HEK293 (cell line): ENCODE results near the gene PRR15.

Experiments
- CTCF ChIA-PET: fragments of 350-600 bp; formaldehyde crosslinking; extraction: SDS; loops from one replicate; lab custom pipeline; 2021; ENCODE audit warnings: antibody characterized with exemption; lab: Yijun Ruan, JAX
- POLR2A ChIA-PET: fragments of 300-600 bp; formaldehyde crosslinking; extraction: SDS; loops from one replicate; lab custom pipeline; 2020; ENCODE audit warnings: antibody characterized with exemption, inconsistent platforms; lab: Yijun Ruan, JAX
- H3K27ac ChIP-seq: fragments of 200-500 bp; sonication (Bioruptor generic); 2 replicates; pipeline ENCODE4 v1.5.1; 2014; ENCODE audit warnings: low read depth, low read length, control low read depth, inconsistent platforms; ENCODE audit errors: extremely low read depth
- H3K36me3 ChIP-seq, 2 experiments: fragments of 200-500 bp in 1 of 2; sonication (Bioruptor generic) in 1 of 2; 1 replicate in 1 of 2; 2 replicates in 1 of 2; pipeline ENCODE4 v1.5.1; 2014 to 2017; ENCODE audit warnings: inconsistent platforms in 2 of 2, low read length in 2 of 2; ENCODE audit not compliant: control insufficient read depth in 2 of 2, insufficient read depth in 1 of 2
- H3K4me1 ChIP-seq: fragments of 200-500 bp; sonication (Bioruptor generic); 2 replicates; pipeline ENCODE4 v1.5.1; 2014; ENCODE audit warnings: mild to moderate bottlenecking, low read length, inconsistent platforms; ENCODE audit not compliant: control insufficient read depth, insufficient read depth
- H3K4me3 ChIP-seq: 2 replicates; pipeline ENCODE4 v1.5.1; 2011; ENCODE audit warnings: low read depth, mild to moderate bottlenecking, control low read depth, low read length, moderate library complexity
- H3K9me3 ChIP-seq: fragments of 200-500 bp; sonication (Bioruptor generic); 2 replicates; pipeline ENCODE4 v1.5.1; 2014; ENCODE audit warnings: low read depth, low read length, inconsistent platforms; ENCODE audit not compliant: control insufficient read depth, insufficient read depth
- GLIS2 ChIP-seq: fragments of 450-650 bp; formaldehyde crosslinking; IDR thresholded peaks from 2 replicates; pipeline ENCODE4 v1.5.1; 2016; ENCODE audit warnings: missing biosample characterization, missing genetic modification characterization
- HOXA7 ChIP-seq: sonication (generic); formaldehyde crosslinking; IDR thresholded peaks from 2 replicates; pipeline ENCODE4 v1.8.1; 2022; ENCODE audit warnings: missing genetic modification reagents, borderline replicate concordance
- HOXD13 ChIP-seq: sonication (generic); formaldehyde crosslinking; IDR thresholded peaks from 2 replicates; pipeline ENCODE4 v1.8.0; 2022; ENCODE audit warnings: missing genetic modification reagents, borderline replicate concordance
- KLF1 ChIP-seq: fragments of 450-650 bp; formaldehyde crosslinking; IDR thresholded peaks from 2 replicates; pipeline ENCODE4 v1.5.1; 2016; ENCODE audit warnings: missing biosample characterization, missing genetic modification characterization
- SP2 ChIP-seq: fragments of 450-650 bp; formaldehyde crosslinking; IDR thresholded peaks from 2 replicates; pipeline ENCODE4 v1.5.1; 2016; ENCODE audit warnings: missing biosample characterization, missing genetic modification characterization
- ZBTB17 ChIP-seq: fragments of 450-650 bp; formaldehyde crosslinking; IDR thresholded peaks from 2 replicates; pipeline ENCODE4 v1.5.1; 2016; ENCODE audit warnings: missing biosample characterization, missing genetic modification characterization
- ZBTB20 ChIP-seq: fragments of 450-650 bp; formaldehyde crosslinking; IDR thresholded peaks from 2 replicates; pipeline ENCODE4 v1.5.1; 2016; ENCODE audit warnings: missing biosample characterization, missing genetic modification characterization
- ZBTB26 ChIP-seq: fragments of 450-650 bp; formaldehyde crosslinking; optimal IDR thresholded peaks from 2 replicates; pipeline ENCODE3; 2016; ENCODE audit warnings: missing biosample characterization, mild to moderate bottlenecking, missing genetic modification characterization
- ZBTB8A ChIP-seq: fragments of 450-650 bp; formaldehyde crosslinking; IDR thresholded peaks from 2 replicates; pipeline ENCODE4 v1.5.1; 2016; ENCODE audit warnings: missing biosample characterization, missing genetic modification characterization
- ZFHX2 ChIP-seq: fragments of 450-650 bp; formaldehyde crosslinking; conservative IDR thresholded peaks from 2 replicates; pipeline ENCODE4 v1.5.1; 2016; ENCODE audit warnings: missing biosample characterization, missing genetic modification characterization
- ZNF174 ChIP-seq: fragments of 450-650 bp; formaldehyde crosslinking; IDR thresholded peaks from 2 replicates; pipeline ENCODE4 v1.5.0; 2017; ENCODE audit warnings: missing biosample characterization, mild to moderate bottlenecking, missing genetic modification characterization
- ZNF23 ChIP-seq: fragments of 450-650 bp; formaldehyde crosslinking; IDR thresholded peaks from 2 replicates; pipeline ENCODE4 v1.5.1; 2016; ENCODE audit warnings: missing biosample characterization, missing genetic modification characterization, borderline replicate concordance
- ZNF292 ChIP-seq: fragments of 450-650 bp; formaldehyde crosslinking; IDR thresholded peaks from 2 replicates; pipeline ENCODE4 v1.5.1; 2016; ENCODE audit warnings: low read depth, missing biosample characterization, missing genetic modification characterization, borderline replicate concordance
- ZNF335 ChIP-seq: fragments of 450-650 bp; formaldehyde crosslinking; conservative IDR thresholded peaks from 2 replicates; pipeline ENCODE4 v1.5.1; 2016; ENCODE audit warnings: missing biosample characterization, missing genetic modification characterization
- ZNF341 ChIP-seq: fragments of 450-650 bp; formaldehyde crosslinking; IDR thresholded peaks from 2 replicates; pipeline ENCODE4; 2016; ENCODE audit warnings: low read depth, missing biosample characterization, missing genetic modification characterization
- ZNF391 ChIP-seq: fragments of 450-650 bp; formaldehyde crosslinking; IDR thresholded peaks from 2 replicates; pipeline ENCODE4 v1.5.1; 2016; ENCODE audit warnings: low read depth, missing biosample characterization, missing genetic modification characterization, borderline replicate concordance
- ZNF449 ChIP-seq: fragments of 450-650 bp; formaldehyde crosslinking; IDR thresholded peaks from 2 replicates; pipeline ENCODE4 v1.5.1; 2017; ENCODE audit warnings: missing biosample characterization, mild to moderate bottlenecking, missing genetic modification characterization, moderate library complexity
- ZNF518A ChIP-seq: fragments of 450-650 bp; formaldehyde crosslinking; conservative IDR thresholded peaks from 2 replicates; pipeline ENCODE4 v1.5.1; 2016; ENCODE audit warnings: low read depth, missing biosample characterization, missing genetic modification characterization
- ZNF529 ChIP-seq: fragments of 450-650 bp; formaldehyde crosslinking; IDR thresholded peaks from 2 replicates; pipeline ENCODE4 v1.5.1; 2017; ENCODE audit warnings: missing genetic modification characterization, missing biosample characterization; ENCODE audit not compliant: insufficient replicate concordance
- ZNF549 ChIP-seq: fragments of 450-650 bp; IDR thresholded peaks from 2 replicates; pipeline ENCODE4 v1.5.1; 2018; ENCODE audit warnings: missing biosample characterization, missing genetic modification characterization, mild to moderate bottlenecking, inconsistent platforms, moderate library complexity
- ZNF561 ChIP-seq: fragments of 450-650 bp; IDR thresholded peaks from 2 replicates; pipeline ENCODE4 v1.5.1; 2018; ENCODE audit warnings: missing biosample characterization, missing genetic modification characterization, borderline replicate concordance
- ZNF585B ChIP-seq: fragments of 450-650 bp; formaldehyde crosslinking; IDR thresholded peaks from 2 replicates; pipeline ENCODE4 v1.5.1; 2016; ENCODE audit warnings: missing biosample characterization, missing genetic modification characterization
- ZNF596 ChIP-seq: fragments of 450-650 bp; IDR thresholded peaks from 2 replicates; pipeline ENCODE4 v1.5.0; 2018; ENCODE audit warnings: missing biosample characterization, mild to moderate bottlenecking, missing genetic modification characterization, moderate library complexity
- ZNF629 ChIP-seq: fragments of 450-650 bp; formaldehyde crosslinking; IDR thresholded peaks from 2 replicates; pipeline ENCODE4 v1.5.1; 2017; ENCODE audit warnings: missing biosample characterization, missing genetic modification characterization
- ZSCAN23 ChIP-seq: fragments of 450-650 bp; formaldehyde crosslinking; IDR thresholded peaks from 2 replicates; pipeline ENCODE4 v1.5.1; 2016; ENCODE audit warnings: missing biosample characterization, missing genetic modification characterization

The PRR15 gene

GRCh38 chr7:29564496-29565223 is 1.0 kb downstream of the PRR15 start (continued):
- TF ChIP-seq ZNF449 (tag by site-specific recombination) = 0 out of 2 replicates have a peak, but pooled peaks have one; percentile 20
- TF ChIP-seq ZNF23 = no peak
- TF ChIP-seq ZSCAN23 (tag by site-specific recombination) = no peak
- TF ChIP-seq ZNF335 (tag by site-specific recombination) = peak; percentile 66
- peak; percentile 29 for TF ChIP-seq ZBTB26 (tag by site-specific recombination)
- TF ChIP-seq ZNF341 (tag by site-specific recombination) = peak; percentile 85
- peak; percentile 43 for TF ChIP-seq GLIS2
- no peak for TF ChIP-seq HOXD13 (CRISPR knock-in tag)
- peak; percentile 27; the same call in 1 of the 2 replicates for TF ChIP-seq ZBTB8A (tag by site-specific recombination)
- TF ChIP-seq ZNF561 (tag by site-specific recombination) = peak; percentile 41; the same call in 1 of the 2 replicates
- TF ChIP-seq ZNF174 (tag by site-specific recombination) = no peak
- peak; percentile 80 for TF ChIP-seq SP2
- TF ChIP-seq ZNF292 (tag by site-specific recombination) = no peak
- TF ChIP-seq, all 188 proteins: peak for 23

GRCh38 chr7:29565224-29565630 is 1.6 kb downstream of the PRR15 start:
- CTCF ChIA-PET = interaction anchor here (0.6 to 0.9 kb wide), 3 partner anchors 43 to 420 kb away, joined by 3 read pairs; no protein-coding TSS in a partner anchor

GRCh38 chr7:29565634-29565981 is 2.0 kb downstream of the PRR15 start:
- POLR2A ChIA-PET = no interaction called here
- H3K36me3 ChIP-seq = no peaks in the 10 kb centered on the region
- peaks cover 4% of the 10 kb centered on the region for H3K4me1 ChIP-seq
- no peak overlapping the region for H3K4me3 ChIP-seq
- CTCF ChIA-PET = interaction anchor here (0.6 to 0.9 kb wide), 3 partner anchors 44 to 419 kb away, joined by 3 read pairs; no protein-coding TSS in a partner anchor
- no peaks in the 10 kb centered on the region for H3K9me3 ChIP-seq
- no peak overlapping the region for H3K27ac ChIP-seq
- TF ChIP-seq ZNF549 (tag by site-specific recombination) = no peak
- no peak for TF ChIP-seq ZNF596 (tag by site-specific recombination)
- TF ChIP-seq KLF1 (tag by site-specific recombination) = no peak
- no peak for TF ChIP-seq ZNF629 (tag by site-specific recombination)
- no peak for TF ChIP-seq ZNF518A (tag by site-specific recombination)

More at GRCh38 chr7:29565224-29565630, 1.6 kb downstream of the PRR15 start:
- H3K4me1 ChIP-seq = peaks cover 4% of the 10 kb centered on the region
- H3K4me3 ChIP-seq = peak overlapping the region; percentile 61
- no peaks in the 10 kb centered on the region for H3K9me3 ChIP-seq
- TF ChIP-seq ZBTB17 (tag by site-specific recombination) (peak; percentile 6; the same call in 1 of the 2 replicates), ZNF529 (tag by site-specific recombination) (no peak), ZFHX2 (no peak), ZBTB20 (tag by site-specific recombination) (no peak), ZNF391 (no peak), HOXA7 (no peak), ZNF585B (tag by site-specific recombination) (no peak), ZBTB26 (tag by site-specific recombination) (no peak)
- POLR2A ChIA-PET = no interaction called here
- peak overlapping the region; percentile 63; the same call in 1 of the 2 replicates for H3K27ac ChIP-seq
- no peaks in the 10 kb centered on the region for H3K36me3 ChIP-seq
